GM12891 (cell line): Measurements from ENCODE around the gene FBN1.

Experiments used
- PAX5 ChIP-seq: IDR thresholded peaks from 2 replicates; pipeline ENCODE4 v1.6.1; 2011; ENCODE audit warnings: low read length, moderate library complexity, mild to moderate bottlenecking; ENCODE audit not compliant: insufficient read depth, severe bottlenecking
- POLR2A ChIP-seq: IDR thresholded peaks from 2 replicates; pipeline ENCODE4 v1.6.1; 2011; ENCODE audit warnings: low read depth, low read length, control low read depth
- POLR2AphosphoS5 ChIP-seq: IDR thresholded peaks from 2 replicates; pipeline ENCODE4 v1.6.1; 2011; ENCODE audit warnings: low read depth, low read length, control low read depth
- TAF1 ChIP-seq: IDR thresholded peaks from 2 replicates; pipeline ENCODE4 v1.6.1; 2011; ENCODE audit warnings: low read depth, low read length, control low read depth

DNA sequence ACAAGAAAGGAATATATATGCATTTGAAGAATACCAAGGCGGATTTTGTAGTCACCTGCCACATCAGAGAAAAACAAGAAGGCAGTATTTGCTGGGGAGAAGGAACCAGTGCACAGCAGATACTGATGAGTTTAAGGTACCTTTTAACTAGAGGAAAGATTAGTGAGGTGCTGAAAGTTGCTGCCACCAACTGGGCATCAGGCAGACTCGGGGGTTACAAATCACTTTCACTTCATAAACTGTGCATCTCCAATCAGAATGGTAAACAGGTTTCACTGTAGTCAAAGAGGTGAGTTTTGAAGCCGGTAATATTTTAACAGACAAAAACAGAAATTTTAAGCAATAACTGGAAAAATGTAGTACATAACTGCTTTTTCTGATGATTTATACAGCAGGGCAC is 4.1 kb downstream of the FBN1 start:
- TF ChIP-seq POLR2A (no peak), TAF1 (no peak), POLR2AphosphoS5 (no peak), PAX5 (no peak)
